GM19372 (cell line): Measurements from ENCODE around the gene WNT5B.

Experiments used
- ATAC-seq: cut with Tn5 transposase; IDR thresholded peaks from one replicate; pipeline ENCODE4 v1.9.1; 2021; ENCODE audit warnings: mild to moderate bottlenecking, low read depth, moderate library complexity; ENCODE audit not compliant: unreplicated experiment

The WNT5B gene

DNA sequence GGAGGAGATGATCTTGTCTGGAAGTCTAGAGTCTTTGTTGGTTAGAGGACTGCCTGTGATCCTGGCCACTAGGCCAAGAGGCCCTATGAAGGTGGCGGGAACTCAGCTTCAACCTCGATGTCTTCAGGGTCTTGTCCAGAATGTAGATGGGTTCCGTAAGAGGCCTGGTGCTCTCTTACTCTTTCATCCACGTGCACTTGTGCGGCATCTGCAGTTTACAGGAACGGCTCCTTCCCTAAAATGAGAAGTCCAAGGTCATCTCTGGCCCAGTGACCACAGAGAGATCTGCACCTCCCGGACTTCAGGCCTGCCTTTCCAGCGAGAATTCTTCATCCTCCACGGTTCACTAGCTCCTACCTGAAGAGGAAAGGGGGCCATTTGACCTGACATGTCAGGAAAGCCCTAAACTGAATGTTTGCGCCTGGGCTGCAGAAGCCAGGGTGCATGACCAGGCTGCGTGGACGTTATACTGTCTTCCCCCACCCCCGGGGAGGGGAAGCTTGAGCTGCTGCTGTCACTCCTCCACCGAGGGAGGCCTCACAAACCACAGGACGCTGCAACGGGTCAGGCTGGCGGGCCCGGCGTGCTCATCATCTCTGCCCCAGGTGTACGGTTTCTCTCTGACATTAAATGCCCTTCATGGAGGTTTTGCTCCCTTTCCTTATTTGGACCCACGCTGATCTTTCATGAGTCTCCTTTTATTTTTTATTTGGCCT lies 17.7 kb downstream of the WNT5B start:
- ATAC-seq = no peak

DNA sequence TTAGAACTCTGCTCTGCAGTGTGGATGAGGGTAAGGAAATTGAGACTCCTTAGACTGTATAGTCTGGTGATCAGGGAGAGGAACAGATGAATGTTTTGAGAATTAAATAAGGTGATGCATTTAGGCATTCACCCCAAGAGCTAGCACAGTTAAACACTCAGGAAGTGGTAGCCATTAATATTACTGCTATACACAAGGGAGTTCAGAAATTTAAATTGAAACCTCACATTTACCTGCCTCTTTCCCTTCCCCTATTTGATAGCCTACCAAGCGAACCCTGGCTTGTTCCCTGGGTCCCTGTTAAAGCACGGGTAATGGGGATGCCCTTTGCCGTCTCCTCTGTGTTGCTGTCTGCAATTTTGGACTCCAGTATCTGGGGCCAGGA lies 18.2 kb downstream of the WNT5B start:
- no peak for ATAC-seq

DNA sequence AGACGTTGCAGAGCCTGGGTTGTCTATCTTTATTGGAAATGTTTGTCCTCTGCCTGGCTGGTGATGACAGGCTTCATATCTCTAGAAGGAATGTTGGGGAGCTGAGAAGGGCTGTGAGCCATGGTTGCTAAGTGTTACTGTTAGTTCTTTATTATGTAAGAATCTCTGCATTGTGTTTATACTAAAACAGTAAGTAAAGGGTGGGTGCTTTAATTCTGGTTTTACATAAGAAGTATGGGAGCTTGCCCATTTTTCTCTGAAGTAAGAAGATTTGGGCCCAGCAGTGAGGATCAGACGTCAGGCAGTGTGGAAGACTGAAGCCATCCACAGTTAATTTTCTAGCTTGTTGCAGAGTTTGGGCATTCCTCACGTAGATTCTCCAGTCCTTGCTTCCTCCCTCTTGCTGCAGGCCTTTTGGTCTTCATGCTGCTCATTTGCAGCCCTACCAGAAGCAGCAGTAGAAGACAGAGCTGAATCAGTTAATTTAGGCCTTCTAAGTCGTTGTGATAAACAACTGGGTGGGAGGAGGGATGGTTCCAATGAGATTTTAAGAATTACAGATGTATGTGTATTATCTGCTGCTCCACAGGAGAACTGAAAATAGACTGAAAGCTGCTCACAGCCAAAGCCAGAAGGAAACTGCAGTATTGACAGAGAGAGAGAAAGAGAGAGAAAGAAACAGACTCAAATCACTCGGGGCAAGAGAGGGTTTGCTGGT lies 21.4 kb downstream of the WNT5B start:
- no peak for ATAC-seq

DNA sequence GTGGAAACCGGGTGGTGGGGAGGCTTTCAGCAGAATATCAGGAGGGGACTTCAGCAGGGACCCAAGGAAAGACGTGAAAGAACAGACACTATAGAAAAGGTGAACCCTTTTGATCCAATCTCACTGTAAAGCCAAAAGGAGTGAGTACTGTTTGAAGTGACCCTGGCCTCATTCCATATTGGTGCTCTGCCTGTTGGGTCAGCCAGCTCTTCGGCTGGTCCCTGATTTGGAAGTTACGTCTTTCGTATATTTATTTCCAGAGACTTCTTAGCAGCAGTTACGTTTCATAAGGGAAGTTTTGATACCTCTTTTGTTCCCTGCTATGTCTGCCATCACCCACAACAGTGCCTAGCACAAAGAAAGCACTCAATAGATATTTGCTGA lies 21.9 kb downstream of the WNT5B start:
- ATAC-seq = no peak

DNA sequence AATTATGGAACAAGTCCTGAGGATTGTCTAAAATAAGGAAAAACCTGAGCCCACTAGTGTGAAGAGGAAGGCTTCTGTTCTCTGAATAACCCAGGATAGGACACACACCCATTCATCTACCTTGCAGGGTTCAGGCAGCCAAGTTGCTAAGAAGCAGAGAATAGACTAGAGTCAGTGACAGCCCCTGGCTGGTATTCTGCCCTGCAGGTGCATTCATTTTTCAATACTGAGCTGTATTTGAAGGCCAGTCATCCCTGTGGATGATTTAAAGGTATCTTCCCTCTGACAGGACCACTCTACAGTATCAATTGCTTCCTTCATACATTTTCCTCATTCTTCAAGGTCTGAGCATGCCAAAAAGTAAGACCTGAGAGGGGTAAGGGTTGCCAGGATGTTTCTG lies 22.9 kb downstream of the WNT5B start:
- ATAC-seq = no peak

DNA sequence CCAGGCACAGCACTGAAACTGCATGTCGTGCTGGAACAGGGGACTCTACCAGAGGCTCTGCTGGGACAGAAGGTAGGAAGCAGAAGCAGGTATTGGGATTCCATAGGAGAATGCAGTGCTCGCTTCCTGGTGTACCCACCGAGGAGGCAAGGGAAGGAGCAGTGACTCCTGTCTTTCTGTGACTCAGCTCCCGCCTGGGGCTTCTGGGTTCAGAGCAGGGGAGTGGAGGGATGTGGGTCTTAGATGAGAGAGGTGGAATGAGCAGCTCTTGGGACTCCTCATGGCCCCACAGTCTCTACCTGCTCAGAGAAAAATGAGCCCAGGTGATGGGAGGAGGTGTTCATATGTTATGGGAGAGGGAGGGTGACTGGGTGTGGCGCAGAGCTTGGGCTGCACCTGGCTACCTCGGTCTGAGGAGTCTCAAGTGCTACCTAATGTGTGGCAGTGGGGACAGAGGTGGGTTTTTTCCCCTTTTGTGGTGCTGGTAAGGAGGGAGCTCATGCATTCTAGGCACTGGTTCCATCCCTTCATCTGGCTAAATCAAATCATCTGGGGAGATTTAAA lies 26.3 kb downstream of the WNT5B start:
- no peak for ATAC-seq

DNA sequence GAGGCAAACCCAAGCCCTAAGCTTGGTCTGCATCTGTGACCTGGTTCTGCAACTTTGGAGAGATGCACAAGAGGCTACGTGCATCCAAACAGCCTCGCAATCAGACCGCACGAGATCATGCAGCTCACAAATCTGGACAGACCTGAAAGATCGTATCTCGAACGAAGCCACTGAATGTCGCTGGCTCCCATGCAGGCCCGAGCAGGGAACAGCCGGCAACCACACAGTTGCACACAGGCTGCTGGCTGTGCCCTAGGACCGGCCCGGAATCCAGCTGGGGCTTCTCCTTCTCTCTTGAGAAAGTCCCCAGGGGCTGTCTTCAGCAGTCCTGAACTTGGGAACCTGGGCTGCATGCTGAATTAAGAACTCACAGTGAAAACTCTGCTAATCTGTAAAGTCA lies 27.9 kb downstream of the WNT5B start:
- ATAC-seq = no peak

DNA sequence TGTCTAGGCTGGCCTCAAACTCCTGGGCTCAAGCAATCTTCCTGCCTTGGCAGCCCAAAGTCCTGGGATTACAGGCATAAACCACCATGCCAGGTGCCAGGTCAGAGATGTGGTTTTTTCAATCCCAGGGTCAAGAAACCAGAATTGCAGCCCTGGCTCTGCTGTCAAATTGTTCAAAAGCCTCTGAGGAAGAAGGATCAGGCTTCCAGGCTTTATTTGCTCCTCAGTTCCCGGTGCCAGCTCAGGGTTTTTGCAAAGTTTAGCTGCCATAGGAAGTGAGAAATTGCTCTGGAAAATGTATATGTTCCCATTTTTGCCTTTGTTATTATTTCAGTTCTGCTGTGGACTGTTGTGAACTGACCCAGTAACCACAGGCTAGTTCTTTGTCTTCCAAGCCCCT lies 28.7 kb downstream of the WNT5B start:
- no peak for ATAC-seq

DNA sequence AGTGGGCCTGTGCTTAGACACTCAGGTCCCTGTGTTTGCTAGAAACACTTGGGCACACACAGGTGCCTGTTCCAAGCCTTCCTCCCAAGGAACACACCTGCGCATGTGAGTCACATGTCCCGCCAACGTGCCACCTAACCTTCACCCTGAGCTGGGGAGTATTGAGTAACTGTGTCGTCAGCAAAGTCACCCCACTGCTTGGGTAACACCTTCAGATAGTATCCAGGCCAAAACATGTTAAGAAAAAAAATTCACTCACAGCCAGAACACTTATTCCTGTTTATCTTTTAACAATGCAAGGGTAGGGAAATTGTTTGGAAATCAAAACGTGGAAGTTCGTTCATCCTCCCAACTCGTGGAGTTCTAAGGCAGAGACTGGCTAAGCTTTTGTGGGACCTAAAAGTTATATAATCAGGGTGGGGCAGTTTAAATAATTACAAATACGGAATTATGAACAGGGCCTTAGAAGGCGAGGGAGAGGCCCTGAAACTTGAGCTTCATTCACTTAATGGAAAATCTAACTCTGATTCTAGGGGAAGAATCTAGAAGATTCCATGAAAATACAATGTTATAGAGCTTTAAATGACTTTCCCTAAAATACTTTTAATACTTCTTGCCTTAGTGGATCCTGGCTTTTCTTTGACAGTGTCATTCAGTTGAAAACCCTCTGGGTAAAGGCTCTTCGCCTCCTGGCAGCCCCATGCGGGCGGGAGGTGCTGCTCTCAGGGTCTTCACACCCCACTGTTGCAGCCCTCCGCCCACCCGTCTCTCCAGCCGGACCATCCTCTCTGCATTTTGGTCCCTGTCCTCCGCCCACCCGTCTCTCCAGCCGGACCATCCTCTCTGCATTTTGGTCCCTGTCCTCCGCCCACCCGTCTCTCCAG lies 31.5 kb downstream of the WNT5B start:
- no peak for ATAC-seq

DNA sequence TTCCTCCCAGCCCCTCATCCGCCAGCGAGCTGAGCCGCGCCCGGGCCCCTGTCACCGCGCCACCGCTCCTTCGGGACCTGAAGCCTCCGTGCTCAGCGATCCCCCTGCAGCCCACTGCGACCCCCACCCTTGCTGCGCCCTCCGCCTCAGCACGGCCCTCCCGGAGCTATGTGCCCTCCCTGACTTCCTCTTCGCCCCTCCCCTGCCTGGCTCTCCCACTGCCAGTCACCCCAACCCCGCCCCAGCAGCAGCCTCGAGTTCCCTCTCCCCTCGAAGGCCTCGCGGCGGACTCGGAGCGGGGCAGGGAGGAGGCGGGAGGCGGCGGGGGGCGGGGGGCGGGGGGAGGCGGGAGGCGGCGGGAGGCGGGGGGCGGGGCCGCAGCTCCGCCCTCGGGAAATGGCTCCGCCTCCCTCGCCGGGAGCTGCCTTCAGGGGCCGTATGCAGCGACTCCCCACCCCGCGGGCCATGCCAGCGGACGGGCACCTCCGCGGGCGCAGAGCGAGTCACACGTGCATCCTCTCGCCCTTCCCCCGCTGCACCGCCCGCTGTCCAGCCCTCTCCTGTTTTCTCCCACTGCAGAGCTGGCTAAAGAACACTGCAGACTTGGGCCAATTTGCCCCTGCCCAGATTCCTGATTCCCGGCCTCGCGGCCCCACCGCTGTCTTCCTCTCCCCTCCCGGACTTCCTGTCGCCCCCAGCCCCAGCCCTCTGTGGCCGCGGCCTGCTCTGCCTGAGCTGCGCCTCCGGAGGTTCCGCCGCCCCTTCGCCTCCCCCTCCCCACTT lies 32.7 kb downstream of the WNT5B start:
- no peak for ATAC-seq

DNA sequence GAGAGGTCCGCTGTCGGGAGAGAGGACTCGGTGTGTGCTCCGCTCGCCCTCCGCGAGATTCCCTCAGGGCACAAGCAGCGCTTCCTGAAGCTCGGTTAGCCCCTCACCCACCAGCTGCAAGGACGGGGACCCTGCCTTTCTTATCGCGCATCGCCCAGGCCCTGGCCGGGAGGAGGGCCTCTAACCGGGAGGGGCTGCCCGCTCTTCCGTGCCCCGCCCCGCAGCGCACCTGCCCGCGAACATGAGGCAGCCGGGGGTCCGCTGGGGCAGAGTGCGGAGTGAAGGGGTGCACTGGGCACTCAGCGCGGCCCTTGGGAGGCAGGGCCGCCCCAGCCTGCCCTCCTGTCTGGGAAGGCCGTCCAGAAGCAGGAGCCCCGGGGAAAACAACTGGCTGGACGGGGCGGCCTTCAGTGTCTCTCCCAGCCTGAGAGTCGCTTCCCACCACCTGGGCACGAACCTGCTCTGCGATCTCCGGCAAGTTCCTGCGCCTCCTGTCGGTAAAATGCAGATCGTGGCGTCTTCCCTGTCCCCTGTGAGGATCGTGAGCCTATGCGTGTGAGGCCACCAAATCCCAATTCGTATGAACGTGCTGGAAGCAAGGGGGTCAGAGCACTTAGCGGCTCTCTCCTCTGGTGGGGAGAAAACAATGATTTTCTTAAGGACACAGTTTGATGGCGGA lies 33.9 kb downstream of the WNT5B start:
- ATAC-seq = no peak

DNA sequence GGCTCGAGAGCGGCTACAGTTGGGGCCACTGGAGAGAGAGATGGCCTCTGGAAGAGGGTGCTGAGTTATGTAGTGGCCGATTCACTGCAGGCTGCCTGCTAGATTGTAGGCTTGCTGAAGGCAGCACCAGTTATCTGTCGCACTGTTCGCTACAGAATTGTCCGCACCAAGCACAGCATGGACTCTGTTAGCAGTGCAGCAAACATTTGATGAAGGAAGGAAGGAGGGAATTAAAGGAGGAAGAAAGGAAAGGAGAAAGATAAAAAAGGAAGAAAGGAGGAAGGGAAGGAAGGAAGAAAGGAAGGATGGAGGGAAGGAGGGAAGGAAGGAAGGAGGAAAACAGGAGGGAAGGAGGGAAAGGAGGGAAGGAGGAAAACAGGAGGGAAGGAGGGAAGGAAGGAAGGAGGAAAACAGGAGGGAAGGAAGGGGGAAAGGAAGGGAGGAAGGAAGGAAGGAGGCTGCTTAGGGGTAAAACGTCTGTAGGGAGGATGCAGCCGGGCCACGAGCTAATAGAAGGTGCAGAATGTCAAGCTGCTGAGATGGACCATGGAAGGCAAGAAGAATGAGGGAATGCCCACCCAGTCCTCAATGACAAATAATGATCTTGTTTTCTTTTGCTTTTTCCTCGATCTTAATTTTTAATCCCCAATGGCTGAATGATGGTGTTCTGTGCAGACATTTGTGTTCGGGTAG lies 34.6 kb downstream of the WNT5B start:
- ATAC-seq = no peak

DNA sequence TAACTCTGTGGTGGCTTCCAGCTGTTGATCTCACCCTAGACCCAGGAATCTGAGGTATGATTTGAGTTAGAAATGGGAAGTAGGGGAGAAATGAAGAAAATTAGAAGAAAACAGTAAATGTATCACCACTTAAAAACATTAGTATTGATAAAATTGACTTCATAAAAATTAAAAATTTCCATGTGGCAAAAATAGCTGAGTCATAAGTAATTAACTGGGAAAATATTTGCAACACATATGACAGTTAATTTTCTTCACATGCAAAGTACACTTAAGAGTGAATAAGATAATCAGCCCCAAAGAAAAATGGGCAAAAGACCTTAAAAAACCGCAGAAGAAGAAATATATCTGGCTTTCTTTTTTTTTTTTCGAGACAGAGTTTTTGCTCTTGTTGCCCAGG lies 36.3 kb downstream of the WNT5B start:
- ATAC-seq = no peak

DNA sequence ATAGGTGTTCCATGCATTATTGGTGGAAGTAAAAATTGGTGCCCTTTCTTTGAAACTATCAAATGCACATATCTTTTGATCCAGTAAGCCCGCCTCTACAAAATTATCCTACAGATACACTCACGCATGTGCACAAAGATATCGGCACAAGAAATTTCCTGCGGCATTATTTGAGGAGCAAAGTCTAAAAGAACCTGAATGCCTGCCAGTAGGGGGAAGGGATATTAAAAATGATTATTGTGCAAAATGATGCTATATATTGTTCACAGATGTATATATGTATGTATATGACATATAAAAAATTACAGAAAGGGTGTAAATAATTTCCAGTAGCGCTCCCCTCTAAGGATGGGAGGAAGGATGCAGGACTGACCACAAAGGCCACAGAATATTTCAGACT lies 37.2 kb downstream of the WNT5B start:
- no peak for ATAC-seq

DNA sequence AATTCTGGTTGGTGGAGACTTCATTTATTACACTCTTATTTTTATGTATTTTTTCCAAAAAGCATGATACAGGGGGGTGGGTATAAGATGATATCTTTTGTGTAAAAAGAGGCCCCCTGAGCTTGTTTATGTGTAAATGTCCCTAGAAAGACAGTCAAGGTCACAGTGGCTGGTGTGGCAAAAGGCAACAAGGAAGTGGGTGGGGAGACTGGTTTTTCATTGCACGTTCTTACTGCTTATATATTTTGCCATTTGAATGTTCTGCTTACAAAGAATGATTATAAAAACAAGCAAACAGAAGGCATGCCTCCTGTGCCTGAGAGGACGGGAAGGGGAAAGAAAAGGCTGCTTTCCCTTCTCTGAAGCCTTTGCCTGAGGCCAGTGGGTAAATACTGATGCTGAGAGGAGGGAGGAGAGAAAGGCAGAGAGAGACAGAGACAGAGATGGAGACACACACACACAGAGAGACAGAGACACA lies 37.7 kb downstream of the WNT5B start:
- ATAC-seq = no peak

DNA sequence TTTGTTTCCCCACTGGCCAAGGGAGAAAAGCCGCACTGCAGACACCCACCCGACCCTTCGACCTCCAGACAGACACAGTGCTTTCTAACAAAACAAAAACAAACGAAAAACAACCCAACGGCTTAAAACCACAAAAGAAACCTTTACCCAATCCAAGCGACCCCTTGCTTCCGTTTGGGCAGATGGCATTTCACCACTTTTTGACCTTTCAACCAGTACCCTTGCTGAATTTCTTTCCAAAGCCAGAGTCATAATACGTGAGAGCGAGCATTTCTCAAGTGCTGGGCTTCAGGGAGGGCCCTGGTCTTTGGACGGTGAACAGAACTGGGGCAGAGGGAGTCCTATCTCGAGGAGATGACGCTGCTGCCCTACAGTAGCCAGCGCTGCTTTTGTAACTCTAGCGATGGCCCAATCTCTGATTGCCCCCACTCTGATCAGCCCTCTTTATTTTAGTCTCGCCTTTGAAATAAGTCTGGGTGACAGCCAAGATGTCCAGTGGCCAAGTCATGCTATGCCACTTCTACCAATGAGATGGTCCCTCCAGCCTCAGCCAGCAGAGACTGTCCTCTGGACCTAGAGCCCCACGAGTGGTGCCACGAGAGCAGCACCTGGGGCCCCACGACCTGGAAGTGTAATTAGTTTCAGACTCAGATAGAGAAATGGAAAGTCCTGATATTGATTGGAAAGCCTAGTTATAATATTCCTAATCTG lies 40.0 kb downstream of the WNT5B start:
- ATAC-seq = no peak

DNA sequence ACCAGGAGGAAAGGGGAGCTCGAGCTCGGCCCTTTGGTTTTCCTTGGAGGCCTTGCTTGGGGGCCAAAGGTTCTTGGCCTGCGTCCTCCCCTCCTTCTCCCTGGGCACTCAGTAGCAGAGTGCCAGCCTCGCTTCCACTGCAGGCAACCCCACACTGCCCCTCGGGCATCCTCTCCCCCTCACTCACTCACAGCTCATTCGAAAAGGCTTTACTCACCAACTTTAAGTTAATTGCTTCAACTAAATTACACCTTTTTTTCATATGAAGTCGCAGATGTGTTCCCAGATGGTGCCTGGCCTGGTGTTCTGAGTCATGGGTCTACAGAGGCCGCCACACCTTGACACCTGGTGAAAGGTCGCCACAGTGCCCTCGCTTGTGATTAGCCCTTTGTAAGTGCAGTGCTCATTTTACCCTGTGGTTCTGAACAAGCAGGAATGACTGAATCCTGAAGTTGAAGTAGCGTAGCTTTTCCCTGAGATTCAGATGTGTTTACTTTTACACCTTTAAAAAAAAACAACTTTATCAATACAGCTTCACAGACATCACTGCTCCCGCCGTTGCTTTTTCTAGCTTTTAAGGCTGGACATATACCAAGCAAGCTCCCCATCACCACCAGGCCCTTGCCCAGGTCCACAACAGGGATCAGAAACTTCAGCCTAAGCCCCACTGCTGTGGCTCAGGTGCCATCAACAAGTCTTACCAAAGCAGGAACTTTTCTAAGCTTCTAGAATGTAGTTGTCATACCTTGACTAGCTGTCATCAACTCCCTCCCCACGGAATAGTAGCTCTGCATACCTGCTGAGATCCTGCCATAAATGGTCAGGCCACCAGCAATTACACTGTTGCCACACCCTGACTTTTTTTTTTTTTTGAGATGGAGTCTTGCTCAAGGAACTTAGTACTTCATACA lies 41.6 kb downstream of the WNT5B start:
- ATAC-seq = no peak
